Left lung (tissue), 10 donors: Measurements from ENCODE around the gene NR5A2. TPM values are rescaled to one million over a fixed set of nuclear protein-coding genes. Genes with fewer than 3 reads are reported as not detected.

ENCODE experiments used
- ATAC-seq: fragments of 200-7000 bp; cut with Tn5 transposase; one replicate; pipeline ENCODE4 v1.9.1; 2020; ENCODE audit warnings: moderate library complexity
- DNase-seq, 4 donors: peaks; one replicate each; pipeline ENCODE4 v3.0.0-alpha.2; 2013 to 2020
- H3K27ac ChIP-seq, 2 donors: fragments of 200-600 bp; sonication (generic) in 1 of 2; one replicate each; pipeline versions ENCODE4 v1.5.0 to v1.8.0; 2020 to 2021
- H3K27me3 ChIP-seq, 2 donors: fragments of 200-600 bp; sonication (generic) in 1 of 2; one replicate each; pipeline versions ENCODE4 v1.5.0 to v1.8.0; 2020 to 2021
- H3K36me3 ChIP-seq, 2 donors: fragments of 200-600 bp; sonication (generic) in 1 of 2; one replicate each; pipeline versions ENCODE4 v1.5.0 to v1.8.0; 2020 to 2021
- H3K4me1 ChIP-seq, 2 donors: fragments of 200-600 bp; one replicate each; pipeline ENCODE4 v1.8.0; 2021
- H3K4me3 ChIP-seq, 2 donors: fragments of 200-600 bp; sonication (generic) in 1 of 2; one replicate each; pipeline versions ENCODE4 v1.5.0 to v1.8.0; 2020 to 2021; ENCODE audit warnings: mild to moderate bottlenecking in 1 of 2
- H3K9me3 ChIP-seq, 2 donors: fragments of 200-600 bp; sonication (generic) in 1 of 2; one replicate each; pipeline versions ENCODE4 v1.5.0 to v1.8.0; 2020 to 2021
- intact Hi-C, 2 donors: fragments of 100-400 bp; cut with DNase I; formaldehyde crosslinking; loops; one replicate each; pipeline versions ENCODE4 v1.11.2 to v1.14.2; 2022
- polyA plus RNA-seq, 6 donors: library from polyadenylated mRNA; unstranded; fragments of 120-200 nt; gene quantifications; one replicate each; pipeline ENCODE4 v1.2.1, GENCODE V29; 2013; ENCODE audit not compliant: insufficient read length in 6 of 6
- total RNA-seq, 2 donors: library from RNA; stranded (reverse); fragmentation: NEBNext Ultra II Directional; extraction: Animal tissue kit (Norgen Biotek cat#: 25700); gene quantifications; one replicate each; pipeline ENCODE4 v1.2.1, GENCODE V29; 2021
- TF ChIP-seq, protein P1 (sequence below), 2 donors: fragments of 200-600 bp; sonication (generic) in 1 of 2; IDR thresholded peaks; one replicate each; pipeline versions ENCODE4 v1.5.0 to v1.8.0; 2021; ENCODE audit warnings: antibody characterized with exemption in 2 of 2
- donor health status: DM: no; HTN: yes; CAD: no.
- donor health status: DM: no; HTN: no; CAD: no.

The NR5A2 gene
- total and polyA plus RNA-seq, 8 donors: 2.8 to 10.7 (median 8.2) TPM

- Histone ChIP-seq H3K27me3 (no peaks in the 10 kb centered on the region), H3K4me3 (no peak overlapping the region), H3K4me1 (no peaks in the 10 kb centered on the region), H3K27ac (no peak overlapping the region), H3K36me3 (no peaks in the 10 kb centered on the region), H3K9me3 (no peaks in the 10 kb centered on the region)
- TF ChIP-seq, protein P1, sequence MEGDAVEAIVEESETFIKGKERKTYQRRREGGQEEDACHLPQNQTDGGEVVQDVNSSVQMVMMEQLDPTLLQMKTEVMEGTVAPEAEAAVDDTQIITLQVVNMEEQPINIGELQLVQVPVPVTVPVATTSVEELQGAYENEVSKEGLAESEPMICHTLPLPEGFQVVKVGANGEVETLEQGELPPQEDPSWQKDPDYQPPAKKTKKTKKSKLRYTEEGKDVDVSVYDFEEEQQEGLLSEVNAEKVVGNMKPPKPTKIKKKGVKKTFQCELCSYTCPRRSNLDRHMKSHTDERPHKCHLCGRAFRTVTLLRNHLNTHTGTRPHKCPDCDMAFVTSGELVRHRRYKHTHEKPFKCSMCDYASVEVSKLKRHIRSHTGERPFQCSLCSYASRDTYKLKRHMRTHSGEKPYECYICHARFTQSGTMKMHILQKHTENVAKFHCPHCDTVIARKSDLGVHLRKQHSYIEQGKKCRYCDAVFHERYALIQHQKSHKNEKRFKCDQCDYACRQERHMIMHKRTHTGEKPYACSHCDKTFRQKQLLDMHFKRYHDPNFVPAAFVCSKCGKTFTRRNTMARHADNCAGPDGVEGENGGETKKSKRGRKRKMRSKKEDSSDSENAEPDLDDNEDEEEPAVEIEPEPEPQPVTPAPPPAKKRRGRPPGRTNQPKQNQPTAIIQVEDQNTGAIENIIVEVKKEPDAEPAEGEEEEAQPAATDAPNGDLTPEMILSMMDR (IDR thresholded peaks at IDR 0.05): no peak
- intact Hi-C loops: no loop called here
- ATAC-seq (no peak), DNase-seq (no peak)
Observed at GRCh38 chr1:200118779-200119505, 91.4 kb downstream of the NR5A2 start.

GRCh38 chr1:200121421-200121820, 93.9 kb downstream of the NR5A2 start:
- intact Hi-C loops: no loop called here
- no peaks in the 10 kb centered on the region for H3K4me1 ChIP-seq
- DNase-seq (no peak), ATAC-seq (no peak)
- no peaks in the 10 kb centered on the region for H3K36me3 ChIP-seq
- no peaks in the 10 kb centered on the region for H3K9me3 ChIP-seq
- no peak overlapping the region for H3K4me3 ChIP-seq
- no peak overlapping the region for H3K27ac ChIP-seq
- TF ChIP-seq, protein P1 (IDR thresholded peaks at IDR 0.05): no peak
- no peaks in the 10 kb centered on the region for H3K27me3 ChIP-seq

DNA sequence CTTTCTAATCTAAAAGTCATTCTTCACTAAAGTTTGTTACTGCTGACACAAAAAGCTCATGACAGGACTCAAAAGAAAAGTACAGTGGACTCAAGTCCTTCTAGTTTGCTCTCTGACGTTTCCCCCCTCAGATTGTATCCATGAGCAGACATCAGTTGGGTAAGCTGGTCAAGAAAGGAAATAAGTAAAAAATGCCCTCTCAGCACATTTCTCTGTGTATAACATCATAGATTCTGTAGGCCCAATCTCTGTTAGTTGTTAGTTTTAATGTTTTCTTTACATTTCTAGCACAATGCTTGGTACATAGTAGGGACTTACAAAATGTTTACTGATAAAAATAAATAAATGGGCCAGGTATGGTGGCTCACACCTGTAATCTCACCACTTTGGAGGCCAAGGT, 96.8 kb downstream of the NR5A2 start:
- ATAC-seq (no peak), DNase-seq (no peak)
- Histone ChIP-seq H3K27ac (no peak overlapping the region), H3K9me3 (no peaks in the 10 kb centered on the region), H3K27me3 (no peaks in the 10 kb centered on the region), H3K4me3 (no peak overlapping the region), H3K4me1 (no peaks in the 10 kb centered on the region), H3K36me3 (no peaks in the 10 kb centered on the region)
- intact Hi-C loops: no loop called here
- TF ChIP-seq, protein P1 (IDR thresholded peaks at IDR 0.05): no peak

- Histone ChIP-seq H3K27ac (no peak overlapping the region), H3K36me3 (no peaks in the 10 kb centered on the region), H3K4me1 (peaks cover 0 to 10% of the 10 kb centered on the region in 2 donors), H3K9me3 (no peaks in the 10 kb centered on the region), H3K27me3 (no peaks in the 10 kb centered on the region), H3K4me3 (no peak overlapping the region)
- TF ChIP-seq, protein P1 (IDR thresholded peaks at IDR 0.05): no peak
- DNase-seq: no peak
- intact Hi-C loops: no loop called here
- no peak for ATAC-seq
Observed at GRCh38 chr1:200128081-200128480, 100.6 kb downstream of the NR5A2 start.

- Histone ChIP-seq H3K9me3 (no peaks in the 10 kb centered on the region), H3K4me1 (peaks cover 0 to 10% of the 10 kb centered on the region in 2 donors), H3K36me3 (no peaks in the 10 kb centered on the region), H3K4me3 (no peak overlapping the region), H3K27ac (no peak overlapping the region), H3K27me3 (no peaks in the 10 kb centered on the region)
- DNase-seq (peak in 2 of 4 donors; percentile 42 to 56), ATAC-seq (no peak)
- intact Hi-C loops: no loop called here
- TF ChIP-seq, protein P1 (IDR thresholded peaks at IDR 0.05): no peak
Observed at GRCh38 chr1:200128944-200129879, 101.7 kb downstream of the NR5A2 start.
